Neural crest cell (in vitro differentiated cells): ENCODE measurements around the gene TAPT1. TPM values are rescaled to one million over a fixed set of nuclear protein-coding genes. Genes with fewer than 3 reads are reported as not detected.
"Not testable (repeated sequence)": the region's sequence is repeated elsewhere in the genome, so short reads cannot be mapped to it uniquely, and the experiment has no call there.

Experiments
- DNase-seq: peaks from one replicate; pipeline ENCODE4 v3.0.0; 2021; ENCODE audit warnings: low read depth, mixed read lengths, low spot score
- H3K27ac Mint-ChIP-seq: one replicate; pipeline ENCODE4 v1.8.0; 2021; ENCODE audit warnings: mild to moderate bottlenecking, mixed read lengths; ENCODE audit not compliant: unreplicated experiment
- H3K27me3 Mint-ChIP-seq: 2 replicates; pipeline ENCODE4 v1.8.0; 2021; ENCODE audit warnings: low read depth, mild to moderate bottlenecking, mixed read lengths
- H3K36me3 Mint-ChIP-seq: 2 replicates; pipeline ENCODE4 v1.8.0; 2021; ENCODE audit warnings: low read depth, mild to moderate bottlenecking, mixed read lengths
- H3K4me1 Mint-ChIP-seq: 2 replicates; pipeline ENCODE4 v1.8.0; 2021; ENCODE audit warnings: mixed read lengths
- H3K4me3 Mint-ChIP-seq: one replicate; pipeline ENCODE4 v1.8.0; 2021; ENCODE audit warnings: mild to moderate bottlenecking, mixed read lengths
- H3K9me3 Mint-ChIP-seq: 2 replicates; pipeline ENCODE4 v1.8.0; 2021; ENCODE audit warnings: mixed read lengths
- CTCF ChIP-seq: fragments of 200-600 bp; sonication (generic); conservative IDR thresholded peaks from 2 replicates; pipeline ENCODE4 v1.5.0; 2021; ENCODE audit warnings: antibody characterized with exemption, mild to moderate bottlenecking
- total RNA-seq: library from RNA; stranded (reverse); gene quantifications from 2 replicates; pipeline ENCODE4 v1.2.1, GENCODE V29; 2021

Gene TAPT1
- total RNA-seq, 1 donor from 2014 or later = 18.1 TPM

- Mint-ChIP-seq H3K4me1 (peaks cover 26% of the 10 kb centered on the region), H3K27me3 (no peaks in the 10 kb centered on the region), H3K36me3 (peaks cover 6% of the 10 kb centered on the region), H3K27ac (no peak overlapping the region), H3K4me3 (no peak overlapping the region), H3K9me3 (no peaks in the 10 kb centered on the region)
- no peak for DNase-seq
- no peak for TF ChIP-seq CTCF
These were observed 31.1 kb downstream of the TAPT1 start for GRCh38 chr4:16195209-16195608.

GRCh38 chr4:16194798-16195197, 31.5 kb downstream of the TAPT1 start:
- H3K4me1 Mint-ChIP-seq = peaks cover 26% of the 10 kb centered on the region
- H3K27ac Mint-ChIP-seq, DNase-seq, H3K36me3 Mint-ChIP-seq, H3K9me3 Mint-ChIP-seq, H3K4me3 Mint-ChIP-seq, H3K27me3 Mint-ChIP-seq: not testable (repeated sequence)

GRCh38 chr4:16194214-16194613, 32.1 kb downstream of the TAPT1 start:
- peaks cover 26% of the 10 kb centered on the region for H3K4me1 Mint-ChIP-seq
- H3K27ac Mint-ChIP-seq = no peak overlapping the region
- no peaks in the 10 kb centered on the region for H3K27me3 Mint-ChIP-seq
- H3K4me3 Mint-ChIP-seq = no peak overlapping the region
- TF ChIP-seq CTCF = no peak
- no peaks in the 10 kb centered on the region for H3K9me3 Mint-ChIP-seq
- no peak for DNase-seq
- H3K36me3 Mint-ChIP-seq = peaks cover 11% of the 10 kb centered on the region

GRCh38 chr4:16192631-16193518, 33.4 kb downstream of the TAPT1 start:
- no peak for TF ChIP-seq CTCF
- Mint-ChIP-seq H3K27ac (no peak overlapping the region), H3K36me3 (peaks cover 13% of the 10 kb centered on the region), H3K27me3 (no peaks in the 10 kb centered on the region), H3K4me1 (peaks cover 20% of the 10 kb centered on the region), H3K4me3 (no peak overlapping the region), H3K9me3 (no peaks in the 10 kb centered on the region)
- DNase-seq = no peak

- peaks cover 13% of the 10 kb centered on the region for H3K36me3 Mint-ChIP-seq
- H3K27ac Mint-ChIP-seq = no peak overlapping the region
- TF ChIP-seq CTCF = no peak
- no peak overlapping the region for H3K4me3 Mint-ChIP-seq
- no peaks in the 10 kb centered on the region for H3K27me3 Mint-ChIP-seq
- H3K9me3 Mint-ChIP-seq = no peaks in the 10 kb centered on the region
- peaks cover 17% of the 10 kb centered on the region for H3K4me1 Mint-ChIP-seq
- no peak for DNase-seq
These were observed 34.2 kb downstream of the TAPT1 start for GRCh38 chr4:16192057-16192456.

- no peaks in the 10 kb centered on the region for H3K9me3 Mint-ChIP-seq
- no peaks in the 10 kb centered on the region for H3K27me3 Mint-ChIP-seq
- H3K4me1 Mint-ChIP-seq = no peaks in the 10 kb centered on the region
- H3K4me3 Mint-ChIP-seq = no peak overlapping the region
- DNase-seq = no peak
- peaks cover 9% of the 10 kb centered on the region for H3K36me3 Mint-ChIP-seq
- no peak for TF ChIP-seq CTCF
- H3K27ac Mint-ChIP-seq = no peak overlapping the region
These were observed 38.8 kb downstream of the TAPT1 start for GRCh38 chr4:16187455-16187854.
